ENCODE measurements around the gene WFS1. TPM values are rescaled to one million over a fixed set of nuclear protein-coding genes. Genes with fewer than 3 reads are reported as not detected.

Gene WFS1
- polyA plus RNA-seq, 1 experiment, result 46.8 TPM

- ChIA-PET POLR2A (no interaction called here), CTCF (interaction anchor here (2.0 kb wide), 1 partner anchor 45 kb away, joined by 5 read pairs; no protein-coding TSS in a partner anchor)
- no peak for TF ChIP-seq CTCF (IDR thresholded peaks at IDR 0.05; ENCODE audit: low read depth, low read length)
- Histone ChIP-seq H3K9me3 (ENCODE audit: control insufficient read depth, insufficient read depth, low read length) (no peaks in the 10 kb centered on the region; the same call in 1 of the 2 replicates), H3K27me3 (ENCODE audit: control insufficient read depth, insufficient read depth, low read length) (no peaks in the 10 kb centered on the region), H3K4me3 (ENCODE audit: low read depth, low read length) (no peak overlapping the region), H3K27ac (ENCODE audit: low read depth, low read length) (no peak overlapping the region)
- DNase-seq (ENCODE audit: low read depth, low spot score), result no peak
Measured at GRCh38 chr4:6295495-6295894, 25.8 kb downstream of the WFS1 start.

- ChIA-PET CTCF (no interaction called here), POLR2A (no interaction called here)
- no peak for DNase-seq (ENCODE audit: low read depth, low spot score)
- Histone ChIP-seq H3K27me3 (ENCODE audit: control insufficient read depth, insufficient read depth, low read length) (no peaks in the 10 kb centered on the region), H3K9me3 (ENCODE audit: control insufficient read depth, insufficient read depth, low read length) (no peaks in the 10 kb centered on the region; the same call in 1 of the 2 replicates), H3K27ac (ENCODE audit: low read depth, low read length) (no peak overlapping the region), H3K4me3 (ENCODE audit: low read depth, low read length) (no peak overlapping the region)
- no peak for TF ChIP-seq CTCF (IDR thresholded peaks at IDR 0.05; ENCODE audit: low read depth, low read length)
Measured at GRCh38 chr4:6296026-6296425, 26.4 kb downstream of the WFS1 start.

- Histone ChIP-seq H3K27me3 (ENCODE audit: control insufficient read depth, insufficient read depth, low read length) (no peaks in the 10 kb centered on the region), H3K4me3 (ENCODE audit: low read depth, low read length) (no peak overlapping the region), H3K9me3 (ENCODE audit: control insufficient read depth, insufficient read depth, low read length) (peaks cover 10% of the 10 kb centered on the region; the same call in 1 of the 2 replicates), H3K27ac (ENCODE audit: low read depth, low read length) (no peak overlapping the region)
- CTCF ChIA-PET, result no interaction called here
- no peak for TF ChIP-seq CTCF (IDR thresholded peaks at IDR 0.05; ENCODE audit: low read depth, low read length)
- DNase-seq (ENCODE audit: low read depth, low spot score), result no peak
- POLR2A ChIA-PET, result no interaction called here
Measured at GRCh38 chr4:6297266-6297815, 27.7 kb downstream of the WFS1 start.

- Histone ChIP-seq H3K27ac (ENCODE audit: low read depth, low read length) (no peak overlapping the region), H3K9me3 (ENCODE audit: control insufficient read depth, insufficient read depth, low read length) (peaks cover 10% of the 10 kb centered on the region; the same call in 1 of the 2 replicates), H3K27me3 (ENCODE audit: control insufficient read depth, insufficient read depth, low read length) (no peaks in the 10 kb centered on the region), H3K4me3 (ENCODE audit: low read depth, low read length) (no peak overlapping the region)
- ChIA-PET CTCF (interaction anchor here (1.0 kb wide), 1 partner anchor 48 kb away, joined by 4 read pairs; no protein-coding TSS in a partner anchor), POLR2A (interaction anchor here (0.6 kb wide), 1 partner anchor 24 kb away, joined by 3 read pairs; no protein-coding TSS in a partner anchor)
- no peak for TF ChIP-seq CTCF (IDR thresholded peaks at IDR 0.05; ENCODE audit: low read depth, low read length)
- DNase-seq (ENCODE audit: low read depth, low spot score), result peak; percentile 10
Measured at GRCh38 chr4:6298035-6298434, 28.4 kb downstream of the WFS1 start.

- peaks cover 10% of the 10 kb centered on the region; the same call in 1 of the 2 replicates for H3K9me3 ChIP-seq (ENCODE audit: control insufficient read depth, insufficient read depth, low read length)
- no peak for DNase-seq (ENCODE audit: low read depth, low spot score)
- ChIA-PET POLR2A (no interaction called here), CTCF (interaction anchor here (1.0 kb wide), 1 partner anchor 49 kb away, joined by 4 read pairs; no protein-coding TSS in a partner anchor)
- no peak overlapping the region for H3K4me3 ChIP-seq (ENCODE audit: low read depth, low read length)
- H3K27ac ChIP-seq (ENCODE audit: low read depth, low read length), result no peak overlapping the region
- no peak for TF ChIP-seq CTCF (IDR thresholded peaks at IDR 0.05; ENCODE audit: low read depth, low read length)
- no peaks in the 10 kb centered on the region for H3K27me3 ChIP-seq (ENCODE audit: control insufficient read depth, insufficient read depth, low read length)
Measured at GRCh38 chr4:6298852-6299251, 29.2 kb downstream of the WFS1 start.

Measured in AG04450 (cell line).